Sigmoid colon (tissue), 7 donors: Measurements from ENCODE around the gene RBFOX2. TPM values are rescaled to one million over a fixed set of nuclear protein-coding genes. Genes with fewer than 3 reads are reported as not detected.

Experiments
- DNase-seq: peaks from one replicate; pipeline ENCODE4 v3.0.0-alpha.2; 2019
- H3K27ac ChIP-seq, 4 donors: fragments of 200-600 bp; sonication (generic); one replicate each; pipeline ENCODE4 v1.5.1; 2016 to 2019; ENCODE audit warnings: mild to moderate bottlenecking in 1 of 4
- H3K27me3 ChIP-seq, 3 donors: fragments of 200-600 bp; sonication (generic); one replicate each; pipeline ENCODE4 v1.5.1; 2019; ENCODE audit warnings: mild to moderate bottlenecking in 1 of 3
- H3K36me3 ChIP-seq, 4 donors: fragments of 200-600 bp; sonication (generic); one replicate each; pipeline ENCODE4 v1.5.1; 2016 to 2019
- H3K4me1 ChIP-seq, 4 donors: fragments of 200-600 bp; sonication (generic); one replicate each; pipeline ENCODE4 v1.5.1; 2017 to 2019
- H3K4me3 ChIP-seq, 4 donors: fragments of 200-600 bp; sonication (generic); one replicate each; pipeline ENCODE4 v1.5.1; 2017 to 2019; ENCODE audit warnings: mild to moderate bottlenecking in 2 of 4, moderate library complexity in 1 of 4
- H3K9me3 ChIP-seq, 4 donors: fragments of 200-600 bp in 3 of 4; sonication (generic) in 3 of 4; one replicate each; pipeline versions ENCODE4 v1.5.1 to v1.6.1; 2013 to 2019
- CTCF ChIP-seq, 4 experiments: fragments of 450-650 bp in 3 of 4; fragments of 200-600 bp in 1 of 4; IDR thresholded peaks; one replicate each; pipeline ENCODE4 v1.5.1; 2016 to 2019; ENCODE audit warnings: antibody characterized with exemption in 4 of 4, mild to moderate bottlenecking in 3 of 4, moderate library complexity in 2 of 4
- EP300 ChIP-seq, 4 donors: sonication (generic); formaldehyde crosslinking; IDR thresholded peaks; one replicate each; pipeline ENCODE4 v1.6.1; 2017; ENCODE audit warnings: antibody characterized with exemption in 4 of 4
- POLR2A ChIP-seq, 2 donors: fragments of 450-650 bp; IDR thresholded peaks; one replicate each; pipeline ENCODE4 v1.6.1; 2016; ENCODE audit warnings: antibody characterized with exemption in 2 of 2, mild to moderate bottlenecking in 2 of 2, moderate library complexity in 2 of 2
- POLR2AphosphoS5 ChIP-seq, 4 donors: sonication (generic); formaldehyde crosslinking; IDR thresholded peaks; one replicate each; pipeline ENCODE4 v1.6.1; 2017; ENCODE audit warnings: antibody characterized with exemption in 4 of 4
- WGBS, 2 donors: extraction: QIAGEN DNeasy Blood & Tissue Kit; methylation state at CpG; one replicate each; pipeline ENCODE4 v1.1.7; 2013; 5-methylcytosine and 5-hydroxymethylcytosine counted together
- intact Hi-C: fragments of 100-400 bp; cut with DNase I; formaldehyde crosslinking; loops from one replicate; pipeline ENCODE4 v1.15.1; 2023
- polyA plus RNA-seq, 3 donors: library from polyadenylated mRNA; stranded (reverse); fragments of 200-250 nt; gene quantifications; one replicate each; pipeline ENCODE4 v1.2.3, GENCODE V29; 2013
- total RNA-seq, 4 donors: library from RNA; depleted of rRNA; stranded (reverse); fragments of >200 nt; gene quantifications; one replicate each; pipeline ENCODE4 v1.1.0, GENCODE V29; 2016
- donor health status: healthy with polysubstance abuse.
- donor health status: Bipolar disorder and iron deficiency.
- donor health status: healthy.

Gene RBFOX2
- total and polyA plus RNA-seq, 7 donors: 11.6 to 164 (median 138) TPM

- H3K4me1 ChIP-seq: peaks cover 0 to 23% (median 8%) of the 10 kb centered on the region in 4 donors
- H3K27me3 ChIP-seq: no peaks in the 10 kb centered on the region
- H3K36me3 ChIP-seq: peaks cover 3 to 63% (median 5%) of the 10 kb centered on the region in 4 donors
- no peaks in the 10 kb centered on the region for H3K9me3 ChIP-seq
- H3K27ac ChIP-seq: no peak overlapping the region
- 92 to 100% methylated on average over 1 of the region's 1 CpG for WGBS, 2 donors
- no peak for TF ChIP-seq POLR2AphosphoS5 (IDR thresholded peaks at IDR 0.05)
- no peak for TF ChIP-seq EP300 (IDR thresholded peaks at IDR 0.05)
- no peak for TF ChIP-seq CTCF (IDR thresholded peaks at IDR 0.05)
- intact Hi-C loops: loop anchor here (5.0 kb wide), 1 partner anchor 109 kb away; the partner anchor contains the start of gene APOL6
- H3K4me3 ChIP-seq: no peak overlapping the region
- DNase-seq: no peak
Observed at GRCh38 chr22:35756722-35757121, 271.9 kb downstream of the RBFOX2 start.

GRCh38 chr22:35754761-35755160, 273.9 kb downstream of the RBFOX2 start:
- H3K27me3 ChIP-seq: no peaks in the 10 kb centered on the region

GRCh38 chr22:35752863-35753189, 275.8 kb downstream of the RBFOX2 start:
- H3K27ac ChIP-seq: peak overlapping the region in 2 of 4 donors; percentile 43 to 44
- TF ChIP-seq EP300 (IDR thresholded peaks at IDR 0.05) (no peak), POLR2A (IDR thresholded peaks at IDR 0.05) (no peak), POLR2AphosphoS5 (IDR thresholded peaks at IDR 0.05) (no peak), CTCF (IDR thresholded peaks at IDR 0.05) (no peak)
- H3K9me3 ChIP-seq: no peaks in the 10 kb centered on the region
- H3K4me1 ChIP-seq: peaks cover 0 to 15% (median 10%) of the 10 kb centered on the region in 4 donors
- 76 to 90% methylated on average over 3 of the region's 3 CpGs for WGBS, 2 donors
- intact Hi-C loops: loop anchor here (5.0 kb wide), 1 partner anchor 74 kb away; no protein-coding TSS in a partner anchor
- DNase-seq: no peak
- H3K36me3 ChIP-seq: peaks cover 0 to 41% (median 3%) of the 10 kb centered on the region in 4 donors
- H3K4me3 ChIP-seq: no peak overlapping the region
- no peaks in the 10 kb centered on the region for H3K27me3 ChIP-seq

More at GRCh38 chr22:35754761-35755160, 273.9 kb downstream of the RBFOX2 start:
- DNase-seq: no peak
- TF ChIP-seq EP300 (IDR thresholded peaks at IDR 0.05): no peak
- TF ChIP-seq CTCF (IDR thresholded peaks at IDR 0.05): no peak
- no peak for TF ChIP-seq POLR2AphosphoS5 (IDR thresholded peaks at IDR 0.05)
- TF ChIP-seq POLR2A (IDR thresholded peaks at IDR 0.05): no peak
- no peak overlapping the region for H3K4me3 ChIP-seq
- 91 to 93% methylated on average over 2 of the region's 2 CpGs for WGBS, 2 donors
- no peaks in the 10 kb centered on the region for H3K9me3 ChIP-seq
- peaks cover 3 to 60% (median 5%) of the 10 kb centered on the region in 4 donors for H3K36me3 ChIP-seq
- intact Hi-C loops: loop anchor here (5.0 kb wide), 2 partner anchors 73 to 107 kb away; partner anchors contain the start of gene APOL6
- peaks cover 0 to 23% (median 8%) of the 10 kb centered on the region in 4 donors for H3K4me1 ChIP-seq
- H3K27ac ChIP-seq: no peak overlapping the region

- Histone ChIP-seq H3K27ac (peak overlapping the region in 2 of 4 donors; percentile 43 to 44), H3K9me3 (no peaks in the 10 kb centered on the region), H3K4me3 (no peak overlapping the region), H3K27me3 (no peaks in the 10 kb centered on the region), H3K4me1 (peaks cover 0 to 19% (median 12%) of the 10 kb centered on the region in 4 donors), H3K36me3 (peaks cover 0 to 36% (median 3%) of the 10 kb centered on the region in 4 donors)
- WGBS, 2 donors: 53 to 83% methylated on average over 5 of the region's 5 CpGs
- DNase-seq: no peak
- intact Hi-C loops: loop anchor here (5.0 kb wide), 1 partner anchor 75 kb away; no protein-coding TSS in a partner anchor
- TF ChIP-seq POLR2A (IDR thresholded peaks at IDR 0.05) (no peak), CTCF (IDR thresholded peaks at IDR 0.05) (no peak), EP300 (IDR thresholded peaks at IDR 0.05) (no peak), POLR2AphosphoS5 (IDR thresholded peaks at IDR 0.05) (no peak)
Observed at GRCh38 chr22:35752006-35752862, 276.4 kb downstream of the RBFOX2 start.
